HUES64 (cell line): Measurements from ENCODE around the gene NPHS1.
"Not testable (repeated sequence)": the region's sequence is repeated elsewhere in the genome, so short reads cannot be mapped to it uniquely, and the experiment has no call there.

Experiments used
- H3K27ac ChIP-seq: 2 replicates; pipeline ENCODE4 v1.7.0; 2013; ENCODE audit warnings: low read depth, low read length, inconsistent platforms
- H3K27me3 ChIP-seq: 2 replicates; pipeline ENCODE4 v1.6.1; 2013; ENCODE audit warnings: mild to moderate bottlenecking, low read length; ENCODE audit not compliant: insufficient read depth
- H3K36me3 ChIP-seq: 2 replicates; pipeline ENCODE4 v1.6.1; 2013; ENCODE audit warnings: mild to moderate bottlenecking, low read length; ENCODE audit not compliant: insufficient read depth
- H3K4me1 ChIP-seq: 2 replicates; pipeline ENCODE4 v1.6.1; 2013; ENCODE audit warnings: mild to moderate bottlenecking, low read length, moderate library complexity; ENCODE audit not compliant: insufficient read depth
- H3K4me3 ChIP-seq: 2 replicates; pipeline ENCODE4 v1.5.1; 2013; ENCODE audit warnings: mild to moderate bottlenecking, low read length, moderate library complexity
- H3K9ac ChIP-seq: 2 replicates; pipeline ENCODE4 v1.6.1; 2013; ENCODE audit warnings: mild to moderate bottlenecking, low read depth, low read length
- H3K9me3 ChIP-seq: 2 replicates; pipeline ENCODE4 v1.6.1; 2013; ENCODE audit warnings: low read depth, low read length; ENCODE audit not compliant: insufficient read depth
- WGBS: fragments of 150-250, 120-280 bp; methylation state at CpG from one replicate; pipeline ENCODE4 v1.1.7; 2013; ENCODE audit warnings: missing lambda C conversion rate; 5-methylcytosine and 5-hydroxymethylcytosine counted together

The NPHS1 gene

GRCh38 chr19:35872180-35872579, 19.9 kb upstream of the NPHS1 start:
- H3K4me1 ChIP-seq = peaks cover 6% of the 10 kb centered on the region; the same call in 1 of the 2 replicates
- H3K9ac ChIP-seq = no peak overlapping the region
- 83% methylated on average over 5 of the region's 5 CpGs for WGBS

GRCh38 chr19:35871611-35872010, 19.3 kb upstream of the NPHS1 start:
- Histone ChIP-seq H3K27ac (no peak overlapping the region), H3K9me3 (no peaks in the 10 kb centered on the region)
- WGBS = 91% methylated on average over 12 of the region's 12 CpGs

More at GRCh38 chr19:35872180-35872579, 19.9 kb upstream of the NPHS1 start:
- Histone ChIP-seq H3K9me3 (no peaks in the 10 kb centered on the region), H3K27ac (no peak overlapping the region), H3K27me3 (peaks cover 16% of the 10 kb centered on the region), H3K36me3 (no peaks in the 10 kb centered on the region), H3K4me3 (no peak overlapping the region)

GRCh38 chr19:35870798-35871197, 18.5 kb upstream of the NPHS1 start:
- Histone ChIP-seq H3K4me1 (peaks cover 6% of the 10 kb centered on the region; the same call in 1 of the 2 replicates), H3K4me3 (no peak overlapping the region; the same call in 1 of the 2 replicates), H3K27ac (no peak overlapping the region), H3K9ac (no peak overlapping the region), H3K36me3 (no peaks in the 10 kb centered on the region), H3K27me3 (peaks cover 18% of the 10 kb centered on the region), H3K9me3 (no peaks in the 10 kb centered on the region)
- WGBS = 87% methylated on average over 12 of the region's 12 CpGs

More at GRCh38 chr19:35871611-35872010, 19.3 kb upstream of the NPHS1 start:
- Histone ChIP-seq H3K27me3 (peaks cover 18% of the 10 kb centered on the region), H3K9ac (no peak overlapping the region), H3K4me3 (no peak overlapping the region), H3K4me1 (peaks cover 6% of the 10 kb centered on the region; the same call in 1 of the 2 replicates), H3K36me3 (no peaks in the 10 kb centered on the region)

- not testable (repeated sequence) for H3K27ac ChIP-seq, H3K36me3 ChIP-seq, H3K4me1 ChIP-seq, H3K9ac ChIP-seq, H3K9me3 ChIP-seq
- Histone ChIP-seq H3K4me3 (peak overlapping the region; percentile 48), H3K27me3 (peaks cover 23% of the 10 kb centered on the region)
- WGBS = 47% methylated on average over 26 of the region's 26 CpGs
Observed at GRCh38 chr19:35870124-35870736, 17.9 kb upstream of the NPHS1 start.

- Histone ChIP-seq H3K36me3 (no peaks in the 10 kb centered on the region), H3K27ac (peak overlapping the region; percentile 17; the same call in 1 of the 2 replicates), H3K27me3 (peaks cover 23% of the 10 kb centered on the region), H3K9me3 (no peaks in the 10 kb centered on the region), H3K9ac (no peak overlapping the region), H3K4me3 (peak overlapping the region; percentile 48), H3K4me1 (peaks cover 6% of the 10 kb centered on the region; the same call in 1 of the 2 replicates)
- WGBS = 1% methylated on average over 51 of the region's 51 CpGs
Observed at GRCh38 chr19:35869327-35870123, 17.2 kb upstream of the NPHS1 start.

- Histone ChIP-seq H3K27me3 (peaks cover 26% of the 10 kb centered on the region), H3K9ac (no peak overlapping the region), H3K9me3 (no peaks in the 10 kb centered on the region), H3K4me1 (peaks cover 6% of the 10 kb centered on the region; the same call in 1 of the 2 replicates), H3K27ac (no peak overlapping the region), H3K36me3 (no peaks in the 10 kb centered on the region), H3K4me3 (peak overlapping the region; percentile 48)
- under 1% methylated on average over 15 of the region's 15 CpGs for WGBS
Observed at GRCh38 chr19:35868823-35869326, 16.6 kb upstream of the NPHS1 start.

GRCh38 chr19:35868172-35868822, 16.0 kb upstream of the NPHS1 start, which contains the start of gene APLP1:
APLP1 (plus strand) TSS chr19:35868574; CDS start chr19:35868637, 63 bp downstream.
- H3K4me3 ChIP-seq = peak within 1 kb of the TSS; percentile 48
- no peaks in the 10 kb centered on the region for H3K9me3 ChIP-seq
- under 1% methylated on average over 60 of the region's 60 CpGs for WGBS
- H3K9ac ChIP-seq = no peak within 1 kb of the TSS
- H3K4me1 ChIP-seq = peaks cover 6% of the 10 kb centered on the region; the same call in 1 of the 2 replicates
- H3K27ac ChIP-seq = peak within 1 kb of the TSS; percentile 17; the same call in 1 of the 2 replicates
- no peaks in the 10 kb centered on the region for H3K36me3 ChIP-seq
- H3K27me3 ChIP-seq = peaks cover 26% of the 10 kb centered on the region

GRCh38 chr19:35863018-35863417, 10.7 kb upstream of the NPHS1 start:
- H3K9me3 ChIP-seq = no peaks in the 10 kb centered on the region
- peaks cover 69% of the 10 kb centered on the region for H3K27me3 ChIP-seq
- 90% methylated on average over 5 of the region's 5 CpGs for WGBS
- H3K36me3 ChIP-seq = no peaks in the 10 kb centered on the region
- no peak overlapping the region for H3K27ac ChIP-seq
- peaks cover 6% of the 10 kb centered on the region; the same call in 1 of the 2 replicates for H3K4me1 ChIP-seq
- no peak overlapping the region for H3K9ac ChIP-seq
- H3K4me3 ChIP-seq = no peak overlapping the region

GRCh38 chr19:35862528-35862927, 10.2 kb upstream of the NPHS1 start:
- peaks cover 6% of the 10 kb centered on the region; the same call in 1 of the 2 replicates for H3K4me1 ChIP-seq
- WGBS = 89% methylated on average over 14 of the region's 14 CpGs
- H3K9me3 ChIP-seq = no peaks in the 10 kb centered on the region
- H3K27me3 ChIP-seq = peaks cover 69% of the 10 kb centered on the region
- no peak overlapping the region for H3K27ac ChIP-seq
- no peaks in the 10 kb centered on the region for H3K36me3 ChIP-seq
- H3K9ac ChIP-seq = no peak overlapping the region
- H3K4me3 ChIP-seq = no peak overlapping the region

GRCh38 chr19:35861640-35862160, 9.4 kb upstream of the NPHS1 start:
- no peak overlapping the region for H3K9ac ChIP-seq
- H3K4me3 ChIP-seq = peak overlapping the region; percentile 58
- H3K27me3 ChIP-seq = peaks cover 72% of the 10 kb centered on the region
- H3K36me3 ChIP-seq = no peaks in the 10 kb centered on the region
- 49% methylated on average over 19 of the region's 19 CpGs for WGBS
- H3K27ac ChIP-seq = no peak overlapping the region
- peaks cover 6% of the 10 kb centered on the region; the same call in 1 of the 2 replicates for H3K4me1 ChIP-seq
- H3K9me3 ChIP-seq = no peaks in the 10 kb centered on the region
